Measurements from ENCODE around the gene ANKRD33B.
"Not testable (repeated sequence)": the region's sequence is repeated elsewhere in the genome, so short reads cannot be mapped to it uniquely, and the experiment has no call there.

ANKRD33B gene

GRCh38 chr5:10635257-10635866 is 71.5 kb downstream of the ANKRD33B start:
- peak; percentile 4 to 35 for DNase-seq (ENCODE audit: low read depth in 2 of 2)

- DNase-seq (ENCODE audit: low read depth in 2 of 2) = no peak
Observed at GRCh38 chr5:10635867-10636350, 72.0 kb downstream of the ANKRD33B start.

GRCh38 chr5:10636363-10637142 is 72.7 kb downstream of the ANKRD33B start:
- DNase-seq (ENCODE audit: low read depth in 2 of 2) = no peak

- no peak for DNase-seq (ENCODE audit: low read depth in 2 of 2)
Observed at GRCh38 chr5:10637944-10638343, 74.1 kb downstream of the ANKRD33B start.

- DNase-seq (ENCODE audit: low read depth in 2 of 2) = not testable (repeated sequence)
Observed at GRCh38 chr5:10638723-10639122, 74.9 kb downstream of the ANKRD33B start.

GRCh38 chr5:10639846-10640368 is 76.0 kb downstream of the ANKRD33B start:
- DNase-seq (ENCODE audit: low read depth in 2 of 2) = no peak

- DNase-seq (ENCODE audit: low read depth in 2 of 2) = no peak
Observed at GRCh38 chr5:10642367-10642766, 78.5 kb downstream of the ANKRD33B start.

- no peak for DNase-seq (ENCODE audit: low read depth in 2 of 2)
Observed at GRCh38 chr5:10644192-10644591, 80.3 kb downstream of the ANKRD33B start.

GRCh38 chr5:10645146-10645545 is 81.3 kb downstream of the ANKRD33B start:
- no peak for DNase-seq (ENCODE audit: low read depth in 2 of 2)

GRCh38 chr5:10645671-10646070 is 81.8 kb downstream of the ANKRD33B start:
- no peak for DNase-seq (ENCODE audit: low read depth in 2 of 2)

- no peak for DNase-seq (ENCODE audit: low read depth in 2 of 2)
Observed at GRCh38 chr5:10647640-10648039, 83.8 kb downstream of the ANKRD33B start.

- DNase-seq (ENCODE audit: low read depth in 2 of 2) = no peak
Observed at GRCh38 chr5:10648806-10649665, 85.2 kb downstream of the ANKRD33B start.

GRCh38 chr5:10649666-10650380 is 86.0 kb downstream of the ANKRD33B start:
- DNase-seq (ENCODE audit: low read depth in 2 of 2) = no peak

GRCh38 chr5:10652151-10652550 is 88.3 kb downstream of the ANKRD33B start:
- DNase-seq (ENCODE audit: low read depth in 2 of 2) = no peak

- no peak for DNase-seq (ENCODE audit: low read depth in 2 of 2)
Observed at GRCh38 chr5:10652606-10653005, 88.7 kb downstream of the ANKRD33B start.

GRCh38 chr5:10653043-10653442 is 89.2 kb downstream of the ANKRD33B start:
- no peak for DNase-seq (ENCODE audit: low read depth in 2 of 2)

- no peak for DNase-seq (ENCODE audit: low read depth in 2 of 2)
Observed at GRCh38 chr5:10653751-10654400, 90.0 kb downstream of the ANKRD33B start.

- no peak for DNase-seq (ENCODE audit: low read depth in 2 of 2)
Observed at GRCh38 chr5:10654566-10654965, 90.7 kb downstream of the ANKRD33B start.

GRCh38 chr5:10655161-10655971 is 91.5 kb downstream of the ANKRD33B start:
- no peak for DNase-seq (ENCODE audit: low read depth in 2 of 2)

Data from stimulated activated CD4-positive, alpha-beta T cell treated with anti-CD3 and anti-CD28 coated beads, Interleukin-1b, Interleukin-23, amount 100 ng/mL, for 1 hour (primary cell).